Stimulated activated CD8-positive, alpha-beta memory T cell treated with anti-CD3 and anti-CD28 coated beads, Interleukin-15, amount 100 ng/mL, for 48 hours (primary cell): ENCODE results near the gene SRRT.

ENCODE experiments used
- DNase-seq, 2 donors: peaks; one replicate each; pipeline ENCODE4 v3.0.0-alpha.2; 2020; ENCODE audit warnings: low read depth in 2 of 2

The SRRT gene

DNA sequence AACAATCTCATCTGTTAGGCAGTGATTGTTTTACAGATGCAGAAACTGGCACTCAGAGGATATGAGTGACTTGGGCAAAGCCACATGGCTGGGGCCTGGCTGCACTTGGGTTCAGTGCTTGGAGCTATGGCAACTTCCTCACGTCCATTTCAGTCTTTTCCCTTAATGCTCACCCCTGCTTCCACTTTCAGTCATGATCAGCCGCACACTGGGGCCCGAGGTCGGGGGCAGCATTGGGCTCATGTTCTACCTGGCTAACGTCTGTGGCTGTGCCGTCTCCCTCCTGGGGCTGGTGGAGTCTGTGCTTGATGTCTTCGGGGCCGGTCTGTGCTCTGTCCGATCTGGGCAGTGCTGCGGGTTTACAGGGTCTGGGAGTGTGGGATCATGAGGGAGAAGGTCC, 19.4 kb upstream of the SRRT start:
- no peak for DNase-seq

DNA sequence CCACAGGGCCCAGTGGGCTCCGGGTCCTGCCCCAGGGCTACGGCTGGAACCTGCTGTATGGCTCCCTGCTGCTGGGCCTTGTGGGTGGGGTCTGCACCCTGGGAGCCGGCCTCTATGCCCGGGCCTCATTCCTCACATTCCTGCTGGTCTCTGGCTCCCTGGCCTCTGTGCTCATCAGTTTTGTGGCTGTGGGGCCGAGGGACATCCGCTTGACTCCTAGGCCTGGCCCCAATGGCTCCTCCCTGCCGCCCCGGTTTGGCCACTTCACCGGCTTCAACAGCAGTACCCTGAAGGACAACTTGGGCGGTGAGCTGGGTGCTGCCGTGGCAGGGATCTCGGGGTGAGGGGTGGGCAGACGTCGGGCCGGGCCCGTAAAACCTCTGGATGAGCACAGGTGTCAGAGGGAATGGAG, 18.0 kb upstream of the SRRT start:
- no peak for DNase-seq

DNA sequence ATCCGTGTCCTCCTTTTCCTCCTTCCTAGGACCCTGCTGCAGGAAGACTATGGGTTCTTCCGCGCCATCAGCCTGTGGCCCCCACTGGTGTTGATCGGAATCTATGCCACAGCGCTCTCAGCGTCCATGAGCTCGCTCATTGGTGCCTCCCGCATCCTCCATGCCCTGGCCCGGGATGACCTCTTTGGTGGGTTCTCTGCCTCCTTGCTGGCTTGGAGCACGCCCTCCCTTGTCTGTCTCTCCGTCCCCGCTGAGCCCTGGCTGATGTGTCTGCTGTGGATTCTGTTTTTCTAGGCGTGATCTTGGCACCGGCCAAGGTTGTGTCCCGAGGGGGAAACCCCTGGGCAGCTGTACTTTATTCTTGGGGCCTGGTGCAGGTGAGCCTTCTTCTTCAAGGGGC, 15.0 kb upstream of the SRRT start:
- DNase-seq: no peak

DNA sequence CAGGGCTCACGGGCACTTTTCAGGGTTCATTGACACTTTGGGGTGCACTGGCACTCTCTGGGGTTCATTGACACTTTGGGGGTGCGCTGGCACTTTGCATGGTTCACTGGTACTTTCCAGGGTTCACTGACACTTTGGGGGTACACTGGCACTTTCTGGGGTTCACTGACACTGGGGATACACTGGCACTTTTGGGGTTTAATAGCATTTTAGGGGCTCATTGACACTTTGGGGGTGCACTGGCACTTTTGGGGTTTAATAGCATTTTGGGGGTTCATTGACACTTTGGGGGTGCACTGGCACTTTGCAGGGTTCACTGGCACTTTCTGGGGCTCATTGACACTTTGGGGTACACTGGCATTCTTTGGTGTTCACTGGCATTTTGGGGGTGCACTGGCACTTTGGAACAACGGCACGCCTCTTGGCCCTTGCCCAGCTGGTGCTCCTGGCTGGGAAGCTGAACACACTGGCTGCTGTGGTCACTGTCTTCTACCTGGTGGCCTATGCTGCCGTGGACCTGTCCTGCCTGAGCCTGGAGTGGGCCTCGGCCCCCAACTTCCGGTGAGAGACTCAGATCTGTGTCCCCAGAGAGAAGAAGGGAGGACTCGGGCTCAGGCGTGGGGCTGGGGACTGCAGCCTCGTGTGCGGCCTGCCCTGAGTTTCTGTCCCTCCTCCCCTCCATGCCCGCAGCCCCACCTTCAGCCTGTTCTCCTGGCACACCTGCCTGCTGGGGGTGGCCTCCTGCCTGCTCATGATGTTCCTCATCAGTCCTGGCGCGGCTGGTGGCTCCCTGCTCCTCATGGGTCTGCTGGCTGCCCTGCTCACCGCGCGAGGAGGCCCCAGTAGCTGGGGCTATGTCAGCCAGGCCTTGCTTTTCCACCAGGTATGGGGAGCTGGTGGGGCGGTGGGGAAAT, 13.9 kb upstream of the SRRT start:
- DNase-seq: no peak

DNA sequence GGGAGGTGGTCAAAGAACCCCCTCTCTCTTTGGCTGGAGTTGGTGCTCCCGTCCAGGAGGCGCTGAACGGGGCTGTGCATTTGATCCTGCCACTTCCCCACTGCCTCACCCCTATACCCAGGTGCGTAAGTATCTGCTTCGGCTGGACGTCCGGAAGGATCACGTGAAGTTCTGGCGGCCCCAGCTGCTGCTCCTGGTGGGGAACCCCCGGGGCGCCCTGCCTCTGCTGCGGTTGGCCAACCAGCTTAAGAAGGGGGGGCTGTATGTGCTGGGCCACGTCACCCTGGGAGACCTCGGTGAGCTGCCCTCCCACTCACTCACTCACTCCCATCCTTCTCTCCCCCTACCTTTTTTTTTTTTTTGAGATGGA, 13.3 kb upstream of the SRRT start:
- no peak for DNase-seq

DNA sequence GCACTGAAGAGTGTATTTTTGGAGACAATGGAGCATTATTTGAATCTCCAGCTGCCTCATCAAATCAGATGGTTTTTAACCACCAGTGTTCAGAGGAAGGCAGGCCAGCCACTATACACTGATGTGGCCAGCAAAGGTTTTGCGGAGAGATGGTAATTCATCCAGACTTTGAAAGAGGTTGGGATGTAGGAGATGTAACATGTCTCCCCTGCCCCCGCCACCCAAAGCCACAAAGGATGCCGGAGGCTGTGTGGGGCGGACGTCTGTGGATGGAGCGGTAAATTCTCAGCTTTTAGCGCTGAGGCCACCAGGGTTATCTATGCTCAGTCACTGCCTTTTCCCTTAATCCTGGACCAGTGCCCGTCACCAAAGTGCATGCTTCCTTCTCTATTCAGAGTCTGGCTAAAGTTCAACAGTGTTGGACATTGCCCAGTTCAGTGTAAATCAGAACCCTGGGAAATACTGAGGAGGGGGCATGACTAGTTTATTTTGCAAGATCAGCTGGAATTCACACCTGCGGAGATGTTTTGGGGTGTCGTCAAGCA, 11.4 kb upstream of the SRRT start:
- no peak for DNase-seq

DNA sequence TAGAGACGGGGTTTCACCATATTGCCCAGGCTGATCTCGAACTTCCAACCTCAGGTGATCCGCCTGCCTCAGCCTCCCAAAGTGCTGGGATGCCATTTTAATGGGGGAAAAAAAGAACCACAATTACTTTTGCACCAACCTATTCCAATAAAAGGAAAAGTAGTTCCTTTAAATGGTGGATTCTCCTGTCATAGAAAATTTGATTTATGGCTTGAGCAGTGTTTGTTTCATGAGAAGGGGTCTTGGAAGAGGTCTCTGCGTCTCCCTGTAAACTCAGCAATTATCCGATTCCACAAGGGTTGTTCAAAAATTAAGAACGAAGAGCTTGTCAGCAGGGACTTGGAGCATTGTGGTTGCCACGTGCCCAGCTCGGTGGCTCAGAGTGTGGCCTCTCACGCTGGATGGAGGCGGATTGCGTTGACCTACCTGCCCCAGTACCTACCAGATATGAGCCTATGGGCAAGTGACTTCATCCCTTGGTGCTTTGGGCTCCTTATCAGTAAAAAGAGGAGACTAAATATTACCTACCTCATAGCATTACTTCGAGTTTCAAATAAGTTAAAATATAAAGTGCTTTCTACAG, 10.5 kb upstream of the SRRT start:
- DNase-seq: no peak

DNA sequence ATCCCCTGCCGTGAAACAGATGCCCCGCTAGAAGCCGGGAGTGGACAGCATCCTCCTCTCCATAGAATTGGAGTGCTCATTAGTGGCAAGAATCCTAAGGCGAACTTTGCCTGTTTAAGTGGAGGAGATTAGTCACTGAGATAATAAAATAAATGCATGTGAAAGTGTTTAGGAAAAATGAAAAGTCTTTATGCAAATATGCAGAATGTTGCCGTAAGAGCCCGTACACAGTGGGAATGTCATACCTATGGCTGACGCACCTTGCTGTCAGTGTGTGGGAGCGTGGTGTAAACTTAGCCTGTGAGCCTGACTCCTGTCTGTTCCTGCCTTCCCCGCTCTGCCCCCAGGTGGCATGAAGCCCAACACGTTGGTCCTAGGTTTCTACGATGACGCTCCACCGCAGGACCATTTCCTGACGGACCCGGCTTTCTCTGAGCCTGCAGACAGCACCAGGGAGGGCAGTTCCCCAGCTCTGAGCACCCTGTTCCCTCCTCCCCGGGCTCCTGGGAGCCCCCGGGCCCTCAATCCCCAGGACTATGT, 9.5 kb upstream of the SRRT start:
- no peak for DNase-seq

DNA sequence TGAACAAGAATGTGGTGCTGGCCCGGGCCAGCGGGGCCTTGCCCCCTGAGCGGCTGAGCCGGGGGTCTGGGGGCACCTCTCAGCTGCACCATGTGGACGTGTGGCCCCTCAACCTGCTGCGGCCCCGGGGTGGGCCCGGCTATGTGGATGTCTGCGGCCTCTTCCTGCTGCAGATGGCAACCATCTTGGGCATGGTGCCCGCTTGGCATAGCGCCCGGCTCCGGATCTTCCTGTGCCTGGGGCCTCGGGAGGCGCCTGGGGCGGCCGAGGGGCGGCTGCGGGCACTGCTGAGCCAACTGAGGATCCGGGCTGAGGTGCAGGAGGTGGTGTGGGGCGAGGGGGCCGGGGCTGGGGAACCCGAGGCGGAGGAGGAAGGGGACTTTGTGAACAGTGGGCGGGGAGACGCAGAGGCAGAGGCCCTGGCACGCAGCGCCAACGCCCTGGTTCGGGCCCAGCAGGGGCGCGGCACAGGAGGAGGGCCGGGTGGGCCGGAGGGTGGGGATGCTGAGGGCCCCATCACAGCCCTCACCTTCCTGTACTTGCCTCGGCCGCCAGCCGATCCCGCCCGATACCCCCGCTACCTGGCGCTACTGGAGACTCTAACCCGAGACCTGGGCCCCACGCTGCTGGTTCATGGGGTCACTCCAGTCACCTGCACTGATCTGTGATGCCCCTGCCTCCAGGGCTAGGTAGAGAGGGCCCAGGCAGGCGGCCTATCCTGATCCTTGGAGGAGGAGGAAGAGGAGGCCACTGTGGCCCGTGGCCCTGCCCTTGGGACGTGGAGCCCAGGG, 8.8 kb upstream of the SRRT start:
- no peak for DNase-seq

DNA sequence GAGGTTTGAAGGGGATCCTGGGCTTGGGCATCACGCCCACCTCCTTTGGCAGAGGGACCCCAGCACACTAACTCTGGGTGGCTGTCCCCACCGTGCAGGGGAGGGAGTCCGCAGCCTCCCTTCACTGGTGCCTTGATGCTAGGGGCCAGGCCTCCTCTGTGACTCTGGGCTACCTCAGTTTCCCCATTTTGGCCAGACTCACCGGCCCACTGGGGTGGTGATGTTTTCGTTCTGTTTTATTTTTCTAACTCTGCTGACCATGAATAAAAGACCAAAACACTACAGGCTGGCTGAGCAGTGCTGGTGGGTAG, 8.2 kb upstream of the SRRT start:
- no peak for DNase-seq

DNA sequence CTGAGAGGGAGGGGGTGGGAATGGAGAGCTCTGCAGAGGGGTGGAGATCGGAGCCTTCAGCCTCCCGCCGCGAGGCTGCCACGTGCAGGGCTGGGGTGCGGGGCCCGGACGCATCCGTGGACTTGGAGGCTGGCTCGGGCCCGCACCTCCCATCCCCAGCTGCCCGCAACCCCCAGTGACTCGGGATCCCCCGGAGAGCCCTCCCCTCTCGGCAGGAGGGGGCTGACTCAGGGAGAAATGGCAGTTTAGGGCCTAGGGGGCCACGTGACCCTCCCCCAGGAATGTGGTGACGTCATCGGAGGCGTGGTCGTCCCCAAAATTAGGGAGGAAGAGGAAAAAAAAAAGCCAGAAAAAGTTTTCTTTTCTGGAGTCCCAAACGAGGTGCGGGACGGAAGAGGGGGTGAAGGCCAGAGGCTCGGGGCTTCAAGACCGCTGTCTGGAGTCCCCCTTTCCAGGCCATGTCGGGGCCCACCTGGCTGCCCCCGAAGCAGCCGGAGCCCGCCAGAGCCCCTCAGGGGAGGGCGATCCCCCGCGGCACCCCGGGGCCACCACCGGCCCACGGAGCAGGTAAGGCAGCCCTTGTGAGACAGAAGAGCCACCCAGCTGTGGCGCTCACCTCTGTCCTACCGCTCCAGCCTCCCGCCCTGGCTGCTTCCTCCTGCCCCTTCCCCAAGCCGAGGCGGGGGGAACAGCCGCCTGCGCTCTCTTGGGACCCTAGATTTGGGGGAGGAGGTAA, 7.7 kb upstream of the SRRT start, which contains the start of gene TRIP6:
Gene TRIP6 (plus strand): TSS at position 348 of the 736 bp plus-strand sequence. CDS start 111 bp downstream, at position 459.
- peak; percentile 57 to 58 for DNase-seq

DNA sequence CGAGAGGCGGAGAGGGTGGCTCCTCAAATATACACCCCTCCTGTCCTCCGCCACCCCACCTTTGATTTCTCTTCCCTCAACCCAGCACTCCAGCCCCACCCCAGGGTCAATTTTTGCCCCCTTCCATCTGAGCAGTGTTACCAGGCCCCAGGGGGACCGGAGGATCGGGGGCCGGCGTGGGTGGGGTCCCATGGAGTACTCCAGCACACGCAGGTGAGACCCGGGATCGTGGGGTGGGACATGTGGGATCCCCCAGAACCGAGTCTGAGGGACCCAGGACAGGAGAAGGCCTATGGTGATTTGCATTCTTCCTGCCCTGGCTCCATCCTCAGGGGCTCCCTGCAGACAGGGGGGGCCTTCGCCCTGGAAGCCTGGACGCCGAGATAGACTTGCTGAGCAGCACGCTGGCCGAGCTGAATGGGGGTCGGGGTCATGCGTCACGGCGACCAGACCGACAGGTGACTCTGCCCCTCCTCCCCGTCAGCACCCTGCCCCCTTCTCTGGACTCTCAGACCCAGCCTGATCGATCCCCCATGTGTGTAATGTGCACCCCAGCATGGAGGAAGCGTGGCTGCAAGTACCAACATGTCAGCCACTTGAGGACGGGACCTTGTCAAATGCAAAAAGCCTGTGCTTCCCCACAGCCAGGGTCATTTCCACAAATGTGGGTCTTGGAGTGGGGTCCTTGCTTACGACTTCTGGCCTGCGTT, 7.0 kb upstream of the SRRT start:
- no peak for DNase-seq

DNA sequence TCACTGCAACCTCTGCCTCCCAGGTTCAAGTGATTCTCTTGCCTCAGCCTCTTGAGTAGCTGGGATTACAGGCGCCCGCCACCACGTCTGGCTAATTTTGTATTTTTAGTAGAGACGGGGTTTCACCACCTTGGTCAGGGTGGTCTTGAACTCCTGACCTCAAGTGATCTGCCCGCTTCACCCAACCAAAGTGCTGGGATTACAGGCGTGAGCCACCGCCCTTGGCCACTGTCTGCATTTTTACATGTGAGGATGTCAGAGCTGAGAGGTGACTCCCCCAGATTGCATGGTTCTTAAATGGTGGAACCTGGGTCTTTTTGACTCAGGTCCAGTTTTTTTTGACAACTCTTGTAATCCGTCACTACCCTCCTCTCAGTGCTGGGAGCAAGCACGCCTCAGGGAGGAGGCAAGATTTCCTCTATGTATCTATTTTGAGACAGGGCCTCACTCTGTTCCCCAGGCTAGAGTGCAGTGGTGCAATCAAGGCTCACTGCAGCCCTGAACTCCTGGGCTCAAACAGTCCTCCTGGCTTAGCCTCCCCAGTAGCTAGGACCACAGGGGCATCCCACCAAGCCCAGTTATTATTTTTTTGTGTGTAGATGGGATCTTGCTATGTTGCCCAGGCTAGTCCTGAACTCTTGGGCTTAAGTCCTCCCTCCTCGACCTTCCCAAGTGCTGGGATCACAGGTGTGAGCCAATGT, 1.2 kb upstream of the SRRT start:
- no peak for DNase-seq

DNA sequence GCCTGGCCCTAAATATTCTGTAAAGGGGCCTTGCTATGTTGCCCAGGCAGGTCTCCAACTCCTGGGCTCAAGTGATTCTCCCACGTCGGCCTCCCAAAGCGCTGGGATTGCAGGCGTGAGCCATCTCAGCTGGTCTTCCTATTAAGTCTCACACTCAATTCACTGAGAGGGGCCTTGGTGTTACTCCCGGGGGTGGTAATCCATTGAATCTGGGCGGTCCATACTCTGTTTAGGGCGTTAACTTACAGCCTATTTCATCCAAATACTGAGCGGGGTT, 665 bp upstream of the SRRT start:
- DNase-seq: no peak

DNA sequence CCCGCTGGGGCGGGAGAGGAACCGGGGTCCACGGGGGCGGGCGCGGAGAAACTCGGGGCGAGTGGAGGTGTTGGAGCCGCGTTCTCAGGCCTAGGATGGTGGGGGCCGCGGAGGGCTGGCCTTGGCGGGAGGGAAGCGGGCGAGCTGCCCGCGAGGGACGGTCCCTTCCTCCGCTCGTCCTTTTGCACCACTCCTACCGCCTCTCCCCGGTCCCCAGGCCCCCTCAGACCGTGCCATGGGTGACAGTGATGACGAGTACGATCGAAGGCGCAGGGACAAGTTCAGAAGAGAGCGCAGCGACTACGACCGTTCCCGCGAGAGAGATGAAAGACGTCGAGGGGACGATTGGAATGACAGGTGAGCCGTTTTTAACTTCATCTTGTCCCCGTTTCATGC, 451 bp downstream of the SRRT start:
- no peak for DNase-seq

DNA sequence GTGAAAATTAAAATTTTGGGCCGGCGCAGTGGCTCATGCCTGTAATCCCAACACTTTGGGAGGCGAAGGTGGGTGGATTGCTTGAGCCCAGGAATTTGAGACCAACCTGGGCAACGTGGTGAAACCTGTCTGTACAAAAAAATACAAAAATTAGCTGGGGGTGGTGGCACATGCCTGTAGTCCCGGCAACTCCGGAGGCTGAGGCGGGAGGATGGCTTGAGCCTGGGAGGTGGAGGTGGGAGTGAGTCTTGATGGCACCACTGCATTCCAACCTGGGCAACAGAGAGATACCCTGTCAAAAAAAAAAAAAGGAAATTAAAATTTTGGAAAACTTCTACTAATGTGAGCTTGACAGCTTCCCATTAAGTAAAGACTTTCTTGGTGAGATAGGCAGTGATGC, 3.1 kb downstream of the SRRT start:
- DNase-seq: no peak

DNA sequence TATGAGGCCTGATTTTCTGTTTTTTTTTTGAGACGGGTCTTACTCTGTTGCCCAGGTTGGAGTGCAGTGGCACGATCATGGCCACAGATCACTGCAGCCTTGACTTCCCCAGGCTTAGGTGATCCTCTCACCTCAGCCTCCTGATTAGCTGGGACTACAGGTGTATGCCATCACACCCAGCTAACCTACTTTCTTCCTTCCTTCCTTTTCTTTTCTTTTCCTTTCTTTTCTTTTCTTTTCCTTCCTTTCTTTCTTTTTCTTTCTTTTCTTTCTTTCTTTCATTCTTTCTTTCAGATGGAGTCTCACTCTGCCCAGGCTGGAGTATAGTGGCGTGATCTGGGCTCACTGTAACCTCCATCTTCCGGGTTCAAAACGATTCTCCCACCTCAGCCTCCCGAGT, 3.8 kb downstream of the SRRT start:
- DNase-seq: no peak

DNA sequence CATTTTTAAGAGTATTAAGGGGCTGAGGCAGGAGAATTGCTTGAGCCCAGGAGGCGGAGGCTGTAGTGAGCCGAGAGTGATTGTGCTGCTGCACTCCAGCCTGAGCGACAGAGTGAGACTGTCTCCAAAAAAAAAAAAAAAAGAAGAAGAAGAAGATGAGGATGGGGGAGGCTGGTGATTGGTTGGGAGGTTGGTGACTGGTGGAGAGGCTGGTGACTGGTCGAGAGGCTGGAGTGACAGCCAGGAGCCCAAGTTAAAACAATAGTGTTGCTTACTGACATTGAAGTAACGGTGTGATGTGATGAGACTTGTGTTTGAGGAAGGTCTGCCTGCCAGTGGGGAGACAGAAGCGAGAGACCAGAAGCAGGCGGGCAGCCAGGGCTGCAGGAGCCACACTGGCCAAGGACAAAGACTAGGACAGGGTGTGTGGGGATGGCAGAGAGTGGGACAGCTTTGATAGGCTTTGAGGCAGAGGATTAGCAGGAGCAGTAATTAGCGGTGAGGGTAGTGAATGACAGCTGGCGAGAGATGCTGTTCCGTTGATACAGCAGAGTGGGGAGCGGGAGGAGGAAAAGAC, 4.9 kb downstream of the SRRT start:
- no peak for DNase-seq

DNA sequence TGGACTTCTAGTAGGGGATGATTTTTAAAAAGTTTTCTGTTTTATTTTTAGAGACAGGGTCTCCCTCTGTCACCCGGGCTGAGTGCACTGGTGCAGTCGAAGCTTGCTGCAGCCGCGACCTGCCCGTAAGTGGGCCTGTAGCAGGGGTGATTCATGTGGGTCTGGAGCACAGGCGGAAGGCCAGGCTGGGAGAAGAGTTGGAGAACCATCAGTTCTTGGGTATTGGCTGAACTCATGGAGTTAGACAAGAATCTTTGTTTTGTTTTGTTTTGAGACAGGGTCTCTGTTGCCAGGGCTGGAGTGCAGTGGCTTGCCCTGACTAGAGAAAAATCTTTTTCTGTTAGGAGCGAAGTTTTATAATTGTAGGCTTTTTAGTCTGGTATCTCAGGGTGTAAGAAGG, 5.7 kb downstream of the SRRT start:
- no peak for DNase-seq

DNA sequence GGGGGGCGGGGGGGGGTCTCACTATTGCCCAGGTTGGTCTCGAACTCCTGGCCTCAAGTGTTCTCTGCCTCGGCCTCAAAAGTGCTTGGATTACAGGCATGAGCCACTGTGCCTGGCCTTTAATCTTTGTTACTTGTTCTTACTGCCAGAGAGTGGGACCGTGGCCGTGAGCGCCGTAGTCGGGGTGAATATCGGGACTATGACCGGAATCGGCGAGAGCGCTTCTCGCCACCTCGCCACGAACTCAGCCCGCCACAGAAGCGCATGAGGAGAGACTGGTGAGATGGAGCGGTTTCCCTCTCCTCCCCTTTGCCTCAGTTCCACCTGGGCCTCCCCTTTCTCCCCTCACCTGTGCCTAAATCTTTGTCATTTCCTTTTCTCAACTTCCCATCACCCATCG, 6.2 kb downstream of the SRRT start:
- no peak for DNase-seq
